GM12873 (cell line): ENCODE measurements around the gene RBPMS2.

Experiments used
- TF ChIP-seq, protein P1 (sequence below): IDR thresholded peaks from 2 replicates; pipeline ENCODE4 v1.5.1; 2012; ENCODE audit warnings: low read depth, mild to moderate bottlenecking, moderate library complexity, low read length, control low read depth; ENCODE audit not compliant: insufficient read depth; ENCODE audit errors: missing control alignments

Gene RBPMS2

DNA sequence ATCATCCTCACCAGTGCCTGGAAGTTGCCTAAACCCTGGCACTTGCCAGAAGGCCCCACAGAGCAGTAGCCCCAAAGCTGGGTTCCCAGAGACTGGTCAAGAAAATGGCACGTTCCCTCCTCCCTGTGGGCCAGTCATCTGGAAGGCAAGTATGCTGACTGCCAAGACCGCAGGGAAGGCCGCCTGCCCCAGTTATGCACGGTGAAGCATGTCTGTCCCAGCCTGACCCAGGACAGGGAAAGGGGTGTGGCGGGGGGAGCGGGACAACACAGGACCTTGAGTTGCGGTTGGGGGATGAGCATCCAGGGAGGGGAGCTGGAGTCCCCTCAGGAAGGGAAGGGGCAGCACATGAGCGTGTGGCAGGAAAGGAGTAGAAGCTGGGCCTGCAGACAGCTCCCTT lies 33.0 kb downstream of the RBPMS2 start:
- TF ChIP-seq, protein P1, sequence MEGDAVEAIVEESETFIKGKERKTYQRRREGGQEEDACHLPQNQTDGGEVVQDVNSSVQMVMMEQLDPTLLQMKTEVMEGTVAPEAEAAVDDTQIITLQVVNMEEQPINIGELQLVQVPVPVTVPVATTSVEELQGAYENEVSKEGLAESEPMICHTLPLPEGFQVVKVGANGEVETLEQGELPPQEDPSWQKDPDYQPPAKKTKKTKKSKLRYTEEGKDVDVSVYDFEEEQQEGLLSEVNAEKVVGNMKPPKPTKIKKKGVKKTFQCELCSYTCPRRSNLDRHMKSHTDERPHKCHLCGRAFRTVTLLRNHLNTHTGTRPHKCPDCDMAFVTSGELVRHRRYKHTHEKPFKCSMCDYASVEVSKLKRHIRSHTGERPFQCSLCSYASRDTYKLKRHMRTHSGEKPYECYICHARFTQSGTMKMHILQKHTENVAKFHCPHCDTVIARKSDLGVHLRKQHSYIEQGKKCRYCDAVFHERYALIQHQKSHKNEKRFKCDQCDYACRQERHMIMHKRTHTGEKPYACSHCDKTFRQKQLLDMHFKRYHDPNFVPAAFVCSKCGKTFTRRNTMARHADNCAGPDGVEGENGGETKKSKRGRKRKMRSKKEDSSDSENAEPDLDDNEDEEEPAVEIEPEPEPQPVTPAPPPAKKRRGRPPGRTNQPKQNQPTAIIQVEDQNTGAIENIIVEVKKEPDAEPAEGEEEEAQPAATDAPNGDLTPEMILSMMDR, result no peak

DNA sequence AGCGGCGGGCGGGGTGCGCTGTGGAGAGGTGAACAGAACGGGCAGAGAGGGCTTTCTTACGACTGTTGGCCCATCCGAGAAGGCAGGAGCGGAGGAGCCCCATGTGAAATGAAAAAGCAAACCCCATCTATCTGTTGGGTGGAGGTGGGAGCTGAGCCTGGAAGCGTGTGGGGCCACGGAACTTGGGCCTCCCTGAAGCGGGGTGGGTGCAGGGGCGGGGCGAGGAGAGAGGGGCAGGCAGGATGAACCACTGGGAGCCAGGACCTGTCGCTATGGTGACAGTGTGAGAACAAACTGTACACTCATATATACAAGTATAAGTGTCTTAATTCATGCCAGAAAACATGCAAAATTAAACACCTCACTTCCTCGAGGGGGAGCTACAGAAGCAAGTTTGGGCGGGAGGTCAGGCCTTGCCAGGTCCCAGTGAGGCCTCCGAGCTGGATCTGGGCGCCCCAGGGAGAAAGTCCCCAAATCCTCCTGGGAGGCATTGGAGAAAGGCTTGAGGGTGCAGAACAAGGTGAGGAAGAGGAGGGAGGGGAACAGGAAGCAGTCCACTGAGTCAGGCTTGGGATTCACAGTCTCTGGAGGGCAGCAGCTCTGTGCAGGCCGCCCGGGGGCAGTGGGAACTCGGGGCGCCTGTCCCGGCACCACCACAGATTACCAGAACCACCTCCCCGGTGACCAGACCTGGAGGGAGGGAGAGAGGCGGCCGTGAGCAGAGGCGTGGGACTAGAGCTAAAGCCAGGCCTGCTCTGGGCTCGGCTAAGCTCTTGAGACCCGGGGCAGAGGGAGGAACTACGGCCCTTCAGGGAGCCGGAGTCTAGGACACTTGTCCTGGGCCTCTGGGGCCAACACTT lies 34.8 kb downstream of the RBPMS2 start:
- TF ChIP-seq, protein P1, result peak; percentile 44

DNA sequence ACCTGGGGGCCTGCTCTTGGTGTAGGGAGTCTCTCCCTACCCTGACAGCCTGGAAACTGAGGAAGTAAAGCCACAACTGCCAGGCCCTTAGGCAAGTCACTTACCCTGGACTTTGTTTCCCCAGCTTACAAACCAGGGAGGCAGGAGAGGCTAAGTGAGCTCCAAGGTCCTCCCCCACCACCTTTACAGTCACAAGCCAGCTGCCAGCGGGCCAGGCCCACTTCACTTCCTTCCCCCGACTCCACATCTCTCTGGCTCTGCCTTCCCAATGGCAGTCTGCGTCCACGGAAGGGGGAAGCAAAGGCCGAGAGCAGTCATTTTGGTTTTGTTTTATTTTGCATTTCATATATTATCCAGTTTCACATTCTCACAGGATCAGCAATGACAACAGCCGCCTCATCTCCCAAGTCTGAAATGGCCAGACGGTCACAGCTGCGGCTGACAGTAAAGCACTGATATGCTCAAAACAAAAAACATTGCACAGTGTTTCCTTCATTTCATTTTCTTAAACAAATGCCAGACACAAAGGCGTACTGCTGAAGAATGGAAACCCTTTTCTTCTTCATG lies 35.7 kb downstream of the RBPMS2 start:
- TF ChIP-seq, protein P1, result no peak

DNA sequence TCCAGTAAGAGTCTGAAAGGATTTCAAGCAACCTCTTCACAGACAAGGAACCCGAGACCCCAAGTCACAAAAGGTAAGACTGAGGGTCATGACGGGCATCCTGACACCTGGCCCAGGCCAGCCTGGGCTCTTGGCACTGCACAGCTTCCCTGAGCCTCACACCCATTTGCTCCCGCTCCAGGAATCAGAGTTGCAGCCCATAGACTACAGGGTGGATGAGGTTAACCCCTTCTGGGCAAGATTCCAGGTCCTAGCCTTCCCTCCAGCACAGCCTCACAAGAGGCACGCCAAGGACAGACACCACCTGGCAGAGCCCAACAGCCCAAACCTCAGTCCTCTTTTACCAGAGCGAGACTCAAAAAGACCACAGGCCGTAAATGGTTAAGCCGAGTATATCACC lies 36.2 kb downstream of the RBPMS2 start:
- TF ChIP-seq, protein P1, result no peak

DNA sequence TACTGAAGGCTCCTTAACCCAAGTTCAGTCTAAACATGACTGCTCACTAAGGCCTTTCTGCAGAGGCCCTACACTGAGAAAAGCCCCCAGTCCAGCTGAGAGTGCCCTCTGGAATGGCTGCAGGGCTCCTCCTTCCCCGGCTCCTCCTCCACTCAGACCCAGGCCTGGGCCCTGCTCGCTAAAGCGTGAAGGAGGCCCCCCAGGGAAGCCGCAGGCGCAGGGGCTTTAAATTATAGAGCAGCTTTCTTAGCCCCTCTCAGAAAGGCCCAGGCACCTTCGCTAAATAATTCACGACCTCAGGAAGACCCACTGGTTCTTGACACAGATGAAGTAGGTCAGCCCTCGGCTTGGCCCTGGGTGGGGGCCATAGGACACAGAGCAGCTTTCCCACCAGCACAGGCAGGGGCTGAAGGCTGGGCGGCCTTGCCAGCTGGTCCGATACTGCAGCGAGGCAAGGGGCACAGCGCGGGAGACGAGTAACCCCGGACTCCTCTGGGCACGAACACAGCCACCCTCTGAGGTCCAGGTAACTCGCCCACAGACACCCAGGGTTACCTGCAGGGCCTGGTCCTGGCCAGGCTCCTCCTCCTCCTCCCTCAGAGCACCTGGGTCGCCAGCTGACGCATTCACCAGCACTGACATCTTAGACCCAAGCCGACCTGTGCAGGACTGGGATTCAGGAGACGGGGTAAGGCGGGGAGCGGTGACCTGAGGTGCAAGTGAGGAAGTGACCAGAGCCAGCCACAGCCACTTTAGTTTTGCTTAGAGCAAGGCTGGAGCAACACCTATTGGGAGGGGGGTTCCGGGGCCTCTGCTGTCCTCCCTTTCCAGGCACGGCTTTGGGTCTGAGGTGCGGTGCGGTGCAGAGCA lies 36.9 kb downstream of the RBPMS2 start:
- TF ChIP-seq, protein P1, result no peak

DNA sequence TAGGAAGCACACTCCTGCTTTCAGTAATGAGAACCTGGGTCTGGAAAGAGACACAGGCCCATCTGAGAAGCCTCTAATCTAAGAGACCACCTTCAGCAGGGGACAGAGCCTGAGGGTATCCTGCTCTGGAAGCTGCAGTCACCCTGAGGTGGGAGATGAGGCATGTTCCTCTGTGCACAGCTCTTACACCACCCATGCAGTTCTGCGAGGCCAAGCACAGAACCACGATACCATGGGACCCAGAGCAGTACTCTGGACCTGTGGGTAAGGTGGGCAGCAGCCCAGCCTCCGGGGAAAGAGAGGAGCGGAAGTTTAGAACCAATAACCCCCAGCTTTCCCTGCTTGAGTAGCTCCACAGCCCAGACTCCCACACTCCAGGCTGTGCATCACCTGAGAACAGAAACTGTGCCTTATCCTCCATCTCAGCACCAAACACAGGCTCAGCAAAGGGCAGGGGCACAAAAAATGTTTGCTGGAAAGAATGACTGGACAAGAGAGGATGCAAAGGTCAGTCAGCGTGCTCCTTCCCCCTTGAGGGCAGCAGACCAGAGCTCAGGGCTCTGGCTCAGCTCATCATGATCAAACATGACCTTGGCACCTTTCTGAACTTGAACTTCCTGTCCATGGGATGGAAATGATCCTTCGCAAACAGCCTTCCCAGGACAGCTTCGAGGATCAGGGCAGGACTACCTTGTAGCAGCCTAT lies 43.1 kb downstream of the RBPMS2 start:
- TF ChIP-seq, protein P1, result no peak
